HG02938 (cell line): ENCODE results near the gene HAAO.
A peak's percentile ranks its signal among the peaks of the same experiment; 100 is the strongest.

Source experiments
- ATAC-seq: cut with Tn5 transposase; IDR thresholded peaks from one replicate; pipeline ENCODE4 v1.9.1; 2021; ENCODE audit warnings: mild to moderate bottlenecking, moderate library complexity; ENCODE audit not compliant: unreplicated experiment

Gene HAAO

DNA sequence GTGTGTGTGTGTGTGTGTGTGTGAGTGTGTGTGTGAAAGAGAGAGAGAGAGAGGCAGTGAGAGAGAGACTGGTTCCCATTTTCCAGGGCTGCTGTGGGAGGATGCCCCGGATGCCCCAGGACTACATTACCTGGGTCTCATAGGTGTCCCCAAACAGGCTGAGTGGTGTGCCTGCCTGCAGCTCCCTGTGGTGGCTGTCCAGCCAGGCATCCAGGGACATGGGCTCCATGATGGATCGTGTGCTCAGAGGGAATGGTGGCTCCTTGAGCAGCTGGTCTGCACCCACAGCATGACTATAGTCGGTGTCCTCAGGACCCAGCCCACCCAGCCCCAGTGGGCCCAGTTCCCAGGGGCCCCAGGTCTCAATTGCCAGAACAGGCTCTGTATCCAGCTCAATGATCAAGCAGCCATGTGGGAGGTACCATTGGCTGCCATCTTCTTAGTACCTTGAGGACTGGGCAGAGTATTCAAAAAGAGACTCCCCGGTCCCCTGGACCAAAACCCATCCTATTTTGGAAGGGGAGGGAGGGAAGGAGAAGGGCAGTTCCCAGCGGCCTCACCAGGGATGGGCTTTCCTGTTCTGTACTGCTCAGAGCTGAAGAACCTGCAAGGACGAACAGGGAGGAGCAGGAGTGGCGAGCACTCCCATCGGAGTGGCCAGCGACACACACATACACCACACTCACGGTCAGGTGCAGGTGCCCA, 22.6 kb downstream of the HAAO start:
- ATAC-seq, result no peak

DNA sequence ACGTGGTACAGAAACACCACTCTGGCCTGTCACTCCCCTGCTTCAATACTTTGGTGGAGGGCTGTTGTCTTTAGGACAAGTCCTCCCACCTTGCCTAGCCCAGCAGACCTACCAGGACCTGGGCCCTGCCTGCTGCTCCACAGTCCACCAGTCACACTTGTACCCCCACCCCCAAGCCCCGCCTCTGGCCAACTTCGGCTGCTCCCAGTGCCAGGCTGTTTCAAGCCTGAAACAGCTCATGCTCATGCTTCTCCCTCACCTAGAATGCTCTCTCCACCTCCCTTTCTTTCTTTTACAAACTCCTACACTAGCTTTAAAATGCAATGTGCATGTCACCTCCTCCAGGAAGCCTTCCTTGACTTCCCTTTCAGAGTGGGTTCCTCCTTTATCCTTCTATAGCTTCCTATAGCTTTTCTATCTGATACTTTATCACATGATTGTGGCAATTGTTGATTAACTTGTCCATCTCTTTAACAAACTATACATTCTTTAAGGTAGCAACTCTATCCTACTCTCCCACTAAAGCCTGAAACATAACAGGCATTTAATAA, 23.6 kb downstream of the HAAO start:
- no peak for ATAC-seq

DNA sequence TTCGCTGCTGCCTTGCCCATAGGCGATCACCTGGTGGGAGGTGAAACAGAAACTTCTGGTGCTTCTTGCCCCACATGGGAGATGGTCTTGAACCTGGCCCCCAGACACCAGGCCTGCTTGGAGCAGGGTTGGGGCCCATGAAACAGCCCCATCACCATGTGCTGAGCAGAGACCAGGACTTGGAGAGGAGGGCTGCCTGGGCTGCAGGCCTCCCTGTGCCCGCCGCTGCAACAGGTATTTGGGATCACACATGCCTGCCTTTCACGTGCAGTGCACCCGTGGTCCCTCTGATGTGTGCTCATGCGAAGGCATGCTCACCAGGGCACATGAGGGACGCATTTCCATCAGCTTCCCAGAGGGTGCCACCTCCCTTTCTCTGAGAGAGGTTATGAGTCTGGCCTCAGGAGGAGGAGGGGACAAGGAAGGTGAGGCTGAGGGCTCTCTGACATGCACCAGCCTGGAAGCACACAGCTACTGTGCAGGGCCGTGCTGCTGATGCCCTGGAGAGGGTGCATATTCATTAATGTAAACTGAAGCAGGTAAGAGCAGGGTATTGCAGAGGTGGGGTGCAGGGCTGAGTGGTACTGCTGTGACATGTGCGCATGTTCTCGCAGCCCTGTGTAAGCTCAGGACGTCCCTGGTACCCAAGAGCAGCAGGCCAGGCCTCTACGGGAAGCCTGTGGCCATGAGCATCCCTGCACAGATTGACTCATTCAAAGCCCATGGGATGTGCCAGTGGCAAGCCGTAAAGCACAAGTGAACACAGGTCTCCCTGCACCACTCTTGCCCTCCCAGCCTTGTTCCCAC, 24.3 kb downstream of the HAAO start:
- ATAC-seq, result no peak

DNA sequence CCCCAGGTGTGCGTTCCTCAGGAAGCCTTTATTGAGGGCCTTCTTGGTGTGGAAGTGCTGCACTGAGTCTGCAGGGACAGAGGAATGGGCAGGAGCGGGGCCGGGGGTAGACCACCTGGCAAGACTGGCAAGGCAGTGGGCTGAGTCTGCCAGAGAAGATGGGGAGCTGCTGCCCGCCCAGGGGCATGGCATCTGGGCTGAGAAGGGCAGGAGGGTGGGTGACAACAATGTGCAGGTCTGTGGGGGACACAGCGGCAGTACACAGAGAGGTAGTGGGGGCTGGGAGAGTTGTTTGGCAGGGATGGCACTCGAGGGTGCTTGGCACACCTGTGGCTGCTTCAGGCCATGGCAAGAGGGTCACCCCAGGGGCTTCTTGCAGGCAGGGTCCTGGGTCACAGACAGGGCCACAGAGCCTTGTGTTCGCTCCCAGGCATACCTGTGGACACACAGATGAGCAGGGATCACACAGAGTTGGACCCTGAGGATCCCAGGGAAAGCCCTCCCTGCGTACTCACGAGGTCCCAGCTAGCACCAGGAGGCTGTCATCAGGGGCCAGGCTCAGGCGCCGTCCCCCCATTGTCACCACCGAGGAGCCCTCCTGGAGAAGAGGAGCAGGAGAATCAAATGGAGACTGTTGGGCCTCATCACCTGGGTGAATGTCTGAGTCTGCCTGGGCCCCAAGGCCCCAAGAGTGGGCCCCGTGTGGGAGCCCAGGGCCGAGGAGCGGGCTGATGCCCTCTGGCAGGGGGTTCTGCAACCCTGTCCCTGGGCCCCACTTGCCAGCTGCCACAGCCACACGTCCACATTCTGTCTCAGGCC, 25.1 kb downstream of the HAAO start:
- no peak for ATAC-seq

DNA sequence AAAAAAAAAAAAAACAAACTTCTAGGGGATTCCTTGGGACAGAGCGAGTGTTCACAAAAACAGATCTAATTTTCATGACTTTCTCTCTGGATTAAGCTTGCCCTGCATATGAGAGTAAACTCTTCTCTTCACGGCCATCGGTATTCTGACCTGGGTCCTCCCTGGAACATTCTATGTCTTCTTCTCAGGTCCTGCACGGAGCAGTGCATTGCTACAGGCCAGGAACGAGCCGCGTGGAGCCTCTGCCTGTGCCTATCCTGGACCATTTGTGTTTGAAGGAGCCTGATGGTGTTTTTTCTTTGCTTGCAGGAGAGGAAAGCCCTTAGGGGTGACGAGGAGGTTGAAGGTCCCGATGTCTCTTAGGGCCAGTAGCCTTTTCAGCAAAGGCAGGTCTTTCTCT, 26.7 kb downstream of the HAAO start:
- ATAC-seq, result no peak

DNA sequence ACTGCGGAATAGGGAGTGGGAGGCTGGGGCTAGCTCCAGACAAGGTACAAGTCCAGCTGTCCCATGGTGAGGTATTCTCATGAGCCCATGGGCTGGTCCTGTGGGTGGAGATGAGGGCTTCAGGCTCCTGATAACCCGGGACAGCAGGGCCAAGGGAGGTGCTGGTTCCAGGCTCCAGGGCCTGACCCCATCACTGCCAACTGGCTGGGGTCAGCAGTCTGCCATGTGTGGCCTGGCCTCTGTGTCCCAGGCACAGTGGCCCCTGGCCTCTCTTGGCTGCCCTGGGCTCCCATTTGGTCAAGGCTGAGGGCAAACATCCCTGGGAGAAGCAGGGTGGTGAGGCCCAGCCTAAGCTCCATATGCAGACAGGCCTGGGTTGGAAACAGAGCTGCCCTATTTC, 27.5 kb downstream of the HAAO start:
- ATAC-seq, result no peak

DNA sequence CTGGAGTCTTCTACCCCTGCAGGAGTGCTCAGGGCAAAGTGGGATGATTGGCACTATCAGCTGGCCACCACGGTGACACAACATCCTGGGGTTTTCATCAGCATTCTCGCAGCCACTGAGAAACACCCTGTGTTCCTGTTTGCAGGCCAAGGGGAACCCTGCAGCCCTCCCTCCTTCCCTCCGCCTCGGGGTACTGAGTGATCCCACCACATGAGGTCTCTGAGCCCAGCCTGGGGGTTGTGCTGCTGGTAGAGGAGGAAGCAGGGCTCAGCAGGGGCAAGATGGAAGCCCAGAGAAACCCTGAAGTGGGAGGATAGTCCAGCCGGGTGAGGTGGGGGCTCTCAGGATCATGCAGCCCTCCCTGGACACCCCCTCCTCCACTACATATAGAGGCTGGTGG, 28.3 kb downstream of the HAAO start, which contains the start of gene OXER1:
Gene OXER1 (minus strand): TSS at position 40 of the 400 bp plus-strand sequence. CDS start 73 bp downstream, outside the sequence.
- no peak for ATAC-seq

DNA sequence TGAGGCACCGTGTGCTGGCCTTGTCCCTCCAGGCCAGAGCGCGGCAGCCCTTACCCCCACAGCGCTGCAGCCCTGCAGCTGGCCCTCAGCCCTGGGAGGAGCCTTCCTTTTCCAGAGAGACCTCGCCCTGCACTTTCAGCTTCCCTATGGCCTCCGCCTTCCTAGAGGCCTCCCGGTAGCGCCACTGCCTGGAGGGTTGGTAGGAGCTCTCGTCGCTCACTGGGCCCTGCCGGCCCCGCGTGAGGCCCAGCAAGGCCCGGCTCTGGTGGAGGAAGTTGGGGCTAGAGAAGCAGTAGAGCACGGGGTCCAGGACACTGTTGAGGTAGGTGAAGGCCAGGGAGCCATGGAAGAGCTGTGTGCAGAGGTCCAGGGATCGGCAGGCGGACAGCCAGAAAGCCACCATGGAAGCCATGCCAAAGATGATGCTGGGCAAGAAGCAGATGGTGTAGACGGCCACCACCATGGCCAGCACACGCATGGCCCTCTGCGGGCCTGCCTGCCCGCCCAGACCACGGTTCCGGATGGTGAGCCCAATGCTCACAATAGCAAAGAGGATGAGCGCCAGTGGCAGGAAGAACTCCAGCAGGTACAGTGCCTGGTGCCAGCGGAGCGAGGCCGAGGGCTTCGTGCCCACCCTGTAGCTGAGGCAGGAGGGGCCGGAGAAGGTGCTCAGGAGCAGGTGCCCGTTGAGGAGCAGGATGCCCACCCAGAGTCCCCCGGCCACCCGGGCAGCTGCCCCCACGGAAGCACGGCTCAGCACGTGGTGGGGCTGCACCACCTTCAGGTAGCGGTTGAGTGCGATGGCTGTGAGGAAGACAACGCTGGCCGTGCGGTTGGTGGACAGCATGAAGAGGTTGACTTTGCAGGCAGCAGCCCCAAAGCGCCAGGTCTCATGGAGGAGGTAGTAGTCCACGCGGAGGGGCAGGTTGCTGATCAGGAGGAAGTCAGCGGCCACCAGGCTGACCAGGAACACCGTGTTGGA, 29.3 kb downstream of the HAAO start:
- ATAC-seq, result no peak

DNA sequence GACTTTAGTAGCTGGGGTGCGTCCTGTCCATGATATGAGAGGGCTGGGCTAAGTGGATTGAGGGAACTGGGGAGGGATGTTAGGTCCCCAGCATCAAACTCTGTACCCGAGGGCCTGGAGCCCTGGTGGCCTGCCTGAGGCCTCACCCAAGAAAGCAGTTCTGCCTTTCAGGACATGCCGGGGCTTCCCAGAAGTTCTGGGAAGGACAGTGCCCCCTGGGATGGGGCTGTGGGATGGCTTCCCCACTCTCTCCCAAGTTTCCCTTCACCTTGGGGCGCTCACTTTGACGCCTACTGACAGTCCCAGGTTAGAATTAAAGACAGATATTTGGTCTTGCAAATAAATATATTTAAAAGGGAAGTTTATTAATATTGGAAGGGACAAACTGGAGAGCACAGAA, 30.2 kb downstream of the HAAO start:
- no peak for ATAC-seq

DNA sequence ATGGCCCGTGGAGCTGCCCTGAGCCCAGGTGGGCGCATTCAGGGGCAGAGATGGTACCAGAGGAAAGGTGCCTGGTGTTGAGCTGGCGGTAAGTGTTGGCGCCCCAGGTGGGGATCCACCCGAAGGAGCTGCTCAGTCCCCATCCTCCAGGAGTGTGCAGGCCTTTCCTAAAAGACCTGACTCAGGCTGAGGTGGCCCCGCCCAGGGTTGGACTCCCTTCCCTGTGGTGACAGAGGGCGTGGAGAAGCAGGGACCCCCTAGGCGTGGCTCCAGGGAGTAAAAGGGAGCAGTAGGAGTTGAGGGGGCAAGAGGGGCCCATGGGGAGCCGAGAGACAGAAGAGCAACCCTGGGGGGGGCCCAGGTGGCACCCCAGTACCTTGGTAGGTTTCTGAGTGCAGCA, 30.8 kb downstream of the HAAO start:
- ATAC-seq, result no peak

DNA sequence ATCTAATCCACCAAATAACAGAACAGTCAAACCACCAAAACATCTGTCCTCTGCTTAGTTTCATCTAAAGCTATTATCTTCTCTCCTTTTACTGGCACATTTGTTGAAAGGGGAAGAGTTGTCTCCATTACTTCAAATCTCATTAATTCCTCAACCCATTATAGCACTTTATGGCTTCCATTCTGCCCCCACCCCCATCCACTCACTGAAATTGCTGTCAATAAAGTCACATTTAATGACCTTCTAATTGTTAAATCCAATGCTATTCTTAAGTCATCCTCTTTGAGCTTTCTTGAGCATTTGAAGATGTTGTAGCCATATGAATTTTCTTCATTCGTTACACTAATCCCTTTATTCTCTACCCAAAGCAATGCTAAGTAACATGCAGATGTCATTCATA, 33.6 kb downstream of the HAAO start:
- ATAC-seq, result no peak

DNA sequence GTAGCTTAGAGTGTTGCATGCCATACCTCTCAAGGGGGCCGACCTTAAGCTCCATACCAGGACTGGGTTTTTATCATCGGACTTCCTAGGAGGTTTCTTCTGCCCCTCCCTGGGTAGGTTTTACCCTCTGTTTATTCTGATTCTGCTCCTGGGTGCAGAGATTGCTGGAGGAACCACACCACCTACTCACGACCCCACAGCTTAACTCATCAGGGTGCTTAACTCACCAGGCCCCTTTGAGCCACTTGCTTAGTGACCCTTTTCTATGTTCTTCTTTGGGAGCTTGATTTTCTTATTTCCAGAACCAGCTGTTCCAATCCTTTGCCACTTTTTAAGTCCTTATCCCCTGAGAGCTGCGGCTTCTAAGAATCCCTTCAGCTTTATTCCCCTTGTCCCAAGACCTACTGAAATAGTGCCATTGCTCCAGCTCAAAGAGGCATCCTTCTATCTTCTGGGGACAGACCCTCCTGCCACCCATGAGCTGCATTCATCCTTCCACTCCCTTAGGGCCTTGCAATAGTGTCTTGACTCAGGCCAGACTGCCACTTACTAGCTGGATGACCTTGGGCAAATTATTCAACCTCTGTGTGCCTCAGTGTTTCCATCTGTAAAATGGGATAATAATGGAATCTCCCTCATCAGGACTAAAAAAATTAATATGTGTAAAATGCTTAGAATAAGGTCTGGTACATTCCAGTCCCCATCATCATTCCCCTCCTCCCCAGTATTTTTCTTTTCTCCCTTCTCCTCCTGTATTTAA, 34.2 kb downstream of the HAAO start:
- no peak for ATAC-seq

DNA sequence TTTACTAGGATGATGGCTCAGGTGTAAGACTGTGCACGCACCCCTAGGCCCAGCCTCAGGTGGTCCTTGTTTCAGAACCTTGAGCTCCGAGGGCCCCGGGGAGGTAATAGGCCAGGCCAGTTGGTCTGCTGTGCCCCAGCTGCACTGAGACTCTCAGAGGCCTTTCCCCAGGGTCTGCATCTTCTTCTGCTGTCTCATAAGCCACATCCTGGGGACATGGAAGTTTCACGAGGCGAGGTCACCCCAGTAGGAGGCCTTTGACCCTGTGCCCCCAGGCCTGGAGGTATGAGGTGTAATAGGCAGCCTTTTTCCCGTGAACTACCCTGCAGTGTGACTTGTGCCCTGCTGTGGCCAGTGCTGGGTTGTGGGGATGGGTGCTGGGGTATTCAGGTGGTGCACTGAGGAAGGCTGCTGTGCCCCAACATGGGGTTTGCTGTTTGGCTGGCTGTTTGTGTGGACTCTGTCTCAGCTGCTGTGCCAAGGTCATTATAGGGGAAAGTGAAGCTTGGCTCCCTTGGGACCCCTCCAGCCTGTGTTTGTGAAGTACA, 35.3 kb downstream of the HAAO start:
- no peak for ATAC-seq

DNA sequence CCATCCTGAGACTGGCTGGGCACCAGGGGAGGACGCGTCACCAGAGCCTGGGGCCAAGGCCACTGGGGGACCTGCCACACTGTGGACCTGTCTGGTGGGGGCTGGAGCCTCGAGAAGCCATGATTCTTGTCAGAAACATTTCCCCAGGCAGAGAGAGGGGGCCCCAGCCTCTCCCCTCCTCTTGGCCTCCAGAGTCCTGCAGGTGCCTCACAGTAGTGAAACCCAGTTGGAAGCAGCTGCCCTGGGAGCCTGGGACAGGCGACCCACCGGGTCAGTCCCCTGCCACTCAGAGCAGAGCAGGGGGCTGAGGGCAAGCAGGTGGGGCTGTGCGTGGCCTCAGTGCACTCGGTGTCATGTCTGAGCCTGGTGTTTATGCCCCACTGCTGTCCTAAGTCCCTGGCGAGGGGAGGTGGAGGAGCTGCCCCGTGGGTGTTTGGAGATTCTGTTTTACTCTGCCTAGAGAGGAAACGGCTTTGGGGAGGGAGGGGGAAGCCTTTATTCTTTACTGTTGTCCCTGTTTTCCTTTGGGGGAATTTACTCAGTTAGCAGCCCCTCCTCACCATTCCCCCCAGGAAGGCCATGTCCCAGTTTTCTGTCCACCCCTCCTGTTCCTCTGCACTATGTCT, 36.1 kb downstream of the HAAO start:
- no peak for ATAC-seq

DNA sequence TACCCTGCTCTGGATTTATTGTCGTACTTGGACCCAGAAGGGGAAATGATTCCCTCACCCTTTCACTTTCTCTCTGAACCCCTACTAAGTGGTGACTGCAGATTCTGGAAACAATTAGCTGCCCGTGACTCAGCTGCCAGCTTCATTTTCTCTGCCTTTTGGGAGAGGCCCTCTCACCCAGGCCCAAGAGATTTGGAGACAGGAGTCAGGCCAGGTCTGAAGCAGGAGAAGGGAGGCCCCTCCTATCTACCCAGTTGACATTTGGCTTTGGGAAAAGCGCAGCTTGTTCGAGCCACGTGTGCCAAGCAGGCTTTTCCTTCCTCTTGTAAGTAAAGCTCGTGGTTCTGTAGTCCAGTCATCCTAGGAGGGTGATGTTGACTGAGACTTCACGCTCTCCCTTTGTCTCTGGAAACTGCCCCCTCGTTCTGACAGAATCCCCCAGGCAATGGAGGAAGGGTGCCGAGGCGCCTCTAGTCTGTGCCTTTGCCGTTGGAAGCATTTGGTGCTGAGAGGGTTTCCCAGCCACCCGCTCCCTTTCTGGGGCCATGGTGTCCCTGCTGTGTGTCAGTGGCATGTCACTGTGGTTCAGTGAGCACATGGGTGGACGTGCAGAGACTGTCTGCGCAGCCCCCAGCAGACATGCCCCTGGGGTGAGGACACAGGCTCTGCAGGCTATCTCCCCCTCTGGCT, 37.0 kb downstream of the HAAO start:
- ATAC-seq, result no peak

DNA sequence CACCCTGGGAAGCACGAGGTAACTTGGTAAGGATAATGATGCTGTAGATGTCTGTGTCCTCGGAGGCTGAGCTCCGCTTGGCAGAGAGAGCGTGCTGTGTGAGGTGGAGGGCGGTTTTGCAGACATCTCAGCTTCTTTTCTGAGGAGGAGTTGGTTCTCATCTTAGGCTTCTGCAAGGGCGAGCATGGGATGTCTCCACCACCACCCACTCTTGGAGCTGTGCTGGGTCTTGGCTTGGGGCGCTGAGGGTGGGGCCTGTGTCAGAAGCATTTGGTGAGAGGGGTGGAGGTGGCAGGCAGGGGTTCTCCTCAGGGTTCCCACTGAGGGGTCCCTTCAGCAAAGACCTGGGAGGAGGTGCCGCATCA, 37.6 kb downstream of the HAAO start:
- no peak for ATAC-seq

DNA sequence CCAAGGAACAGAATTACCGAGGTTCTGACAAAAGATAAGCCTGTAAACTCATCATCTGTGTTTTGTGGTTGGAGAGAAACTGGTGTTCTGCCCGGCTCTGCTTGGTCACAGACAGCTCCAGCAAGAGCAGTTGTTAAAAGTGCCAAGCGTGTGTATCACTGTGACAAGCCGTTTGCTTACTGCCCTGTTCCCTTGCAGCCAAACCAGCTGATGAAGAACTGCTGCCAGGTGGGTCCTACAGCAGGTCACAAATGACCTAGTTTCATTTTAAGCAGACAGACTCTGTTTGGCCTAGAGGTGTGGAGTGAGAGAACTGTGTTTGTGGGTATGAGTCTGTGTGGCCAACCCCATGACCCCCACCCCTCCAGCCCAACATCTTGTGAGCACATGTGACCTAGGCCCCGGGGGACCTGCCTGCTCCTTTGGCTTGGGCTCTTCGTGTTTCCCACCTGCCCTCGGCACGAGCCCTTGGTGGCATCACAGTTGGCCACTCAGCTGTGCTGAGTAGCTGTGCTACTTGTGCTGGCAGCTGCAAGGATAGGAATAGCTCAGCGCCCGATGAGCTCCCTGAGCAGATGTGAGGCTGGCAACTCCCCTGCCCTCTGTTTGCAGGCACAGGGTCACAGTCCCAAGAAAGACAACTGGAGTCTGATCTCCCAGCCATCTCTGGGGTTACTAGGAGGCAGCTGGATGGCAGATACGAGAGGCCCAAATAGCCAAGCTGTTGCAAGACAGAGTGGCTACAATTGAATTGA, 38.2 kb downstream of the HAAO start:
- ATAC-seq, result peak; percentile 60
